Right lobe of liver (tissue), 4 donors: ENCODE results near the gene EFHD1.

Experiments
- CTCF ChIP-seq, 4 donors: fragments of 200-600 bp in 3 of 4; fragments of 450-650 bp in 1 of 4; IDR thresholded peaks; one replicate each; pipeline versions ENCODE4 v1.5.1 to v1.8.0; 2016 to 2022; ENCODE audit warnings: antibody characterized with exemption in 4 of 4, mild to moderate bottlenecking in 2 of 4
- POLR2A ChIP-seq: fragments of 450-650 bp; IDR thresholded peaks from one replicate; pipeline ENCODE4 v1.6.1; 2017; ENCODE audit warnings: antibody characterized with exemption, mild to moderate bottlenecking
- donor health status: DM: no; HTN: no; CAD: no.
- donor health status: DM: no; HTN: no; CAD: no.
- donor health status: DM: no; HTN: yes; CAD: no.

GRCh38 chr2:232584238-232584637, 49.2 kb upstream of the EFHD1 start:
- TF ChIP-seq POLR2A (no peak), CTCF (IDR thresholded peaks at IDR 0.05) (no peak)
